GM19452 (cell line): ENCODE data around the gene SREBF1.

ENCODE experiments used
- ATAC-seq: cut with Tn5 transposase; IDR thresholded peaks from one replicate; pipeline ENCODE4 v1.9.1; 2021; ENCODE audit not compliant: unreplicated experiment

The SREBF1 gene

DNA sequence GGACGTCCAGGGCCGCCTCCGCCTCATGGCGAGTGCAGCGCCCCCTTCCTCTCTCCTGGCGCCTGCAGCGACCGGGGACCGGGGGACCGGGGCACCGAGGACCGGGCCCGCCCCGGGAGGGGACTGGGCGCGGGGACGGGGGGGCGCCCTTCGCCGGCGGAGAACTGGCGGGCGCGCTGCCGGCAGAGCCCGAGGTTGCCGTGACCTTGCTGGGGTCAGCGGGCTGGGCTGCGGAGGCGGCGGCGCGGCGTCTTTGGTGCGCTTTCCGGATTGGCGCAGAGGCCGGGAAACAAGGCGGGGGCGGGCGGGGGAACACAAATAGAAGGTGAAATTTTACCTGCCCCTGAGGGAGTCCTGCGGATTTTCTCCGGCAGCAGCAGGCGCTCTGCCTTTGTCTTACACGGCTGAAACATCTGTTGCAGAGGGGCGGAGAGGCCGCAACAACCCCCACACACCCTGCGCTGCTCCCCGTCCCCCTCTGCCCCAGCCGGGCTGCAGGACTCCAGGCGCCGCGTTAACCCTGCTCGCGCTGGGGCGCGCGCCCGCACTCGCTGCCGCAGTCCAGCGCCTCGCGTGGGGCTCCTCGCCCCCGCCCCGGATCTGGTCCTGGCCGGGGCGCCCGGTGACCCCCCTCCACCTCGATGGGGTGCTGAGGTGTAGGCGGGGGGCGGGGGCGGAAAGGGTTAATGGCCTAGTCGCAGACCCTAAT, 53.5 kb downstream of the SREBF1 start:
- ATAC-seq, result no peak

DNA sequence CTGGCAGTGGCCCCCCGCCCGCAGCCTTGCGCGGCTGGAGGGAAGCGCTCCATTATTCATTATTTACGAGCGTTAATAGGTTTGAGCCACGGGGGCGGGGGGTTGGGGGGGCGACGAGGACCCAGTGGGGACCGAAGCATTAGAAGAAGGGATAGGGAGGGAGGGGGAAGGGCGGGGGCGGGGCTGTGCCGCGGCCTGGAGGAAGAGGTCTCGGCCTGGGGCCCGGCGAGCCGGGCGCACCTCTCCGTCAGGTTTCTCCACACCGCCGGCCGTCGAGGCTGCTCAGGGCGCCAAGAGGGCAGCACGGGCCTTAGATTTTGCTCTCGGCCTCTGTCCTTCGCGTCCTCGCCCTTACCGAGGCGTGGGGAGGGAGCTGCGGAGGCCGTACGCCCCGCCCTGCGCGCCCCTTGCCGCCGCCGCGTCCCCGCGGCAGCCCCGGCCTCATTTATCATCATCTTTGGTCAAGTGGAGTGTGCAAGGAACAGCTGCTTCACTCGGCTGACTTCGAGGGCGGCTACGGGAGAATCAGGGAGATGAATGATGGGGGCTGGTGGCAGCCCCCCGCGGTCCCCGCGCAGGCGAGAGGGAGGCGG, 54.2 kb downstream of the SREBF1 start:
- ATAC-seq, result no peak

GRCh38 chr17:17781591-17782496, 54.9 kb downstream of the SREBF1 start:
- ATAC-seq, result no peak

GRCh38 chr17:17780922-17781590, 55.7 kb downstream of the SREBF1 start:
- no peak for ATAC-seq

DNA sequence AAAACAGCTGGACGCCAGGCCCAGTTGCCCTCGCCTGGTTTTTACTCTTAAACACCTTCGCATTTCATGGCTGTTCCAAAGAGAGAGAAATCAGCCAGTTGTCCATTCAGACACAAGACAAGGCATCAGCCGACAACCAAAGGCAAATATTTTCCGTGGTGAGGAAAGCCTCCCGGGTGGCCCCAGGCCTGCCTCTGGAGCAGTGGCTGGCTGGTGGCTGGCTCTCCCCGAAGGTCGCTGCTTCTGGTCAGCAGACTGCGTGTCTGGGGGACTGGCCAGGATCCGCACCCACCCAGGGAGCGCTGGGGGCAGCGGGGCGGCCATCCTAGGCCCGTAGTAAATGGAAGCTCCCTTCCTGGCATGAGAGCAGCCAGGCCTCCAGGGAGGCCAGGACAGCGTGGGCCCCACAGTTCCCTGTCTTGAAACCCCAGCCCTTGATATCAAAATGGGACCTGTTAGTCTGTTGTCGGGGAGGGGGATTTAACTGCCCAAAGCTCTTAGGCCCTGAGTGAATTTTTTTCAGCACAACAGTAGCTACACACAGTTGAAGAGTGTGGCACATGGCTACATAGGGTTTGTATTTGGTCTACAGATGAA, 57.7 kb downstream of the SREBF1 start:
- ATAC-seq, result no peak

- ATAC-seq, result no peak
These were observed 58.3 kb downstream of the SREBF1 start for GRCh38 chr17:17778308-17779014.

DNA sequence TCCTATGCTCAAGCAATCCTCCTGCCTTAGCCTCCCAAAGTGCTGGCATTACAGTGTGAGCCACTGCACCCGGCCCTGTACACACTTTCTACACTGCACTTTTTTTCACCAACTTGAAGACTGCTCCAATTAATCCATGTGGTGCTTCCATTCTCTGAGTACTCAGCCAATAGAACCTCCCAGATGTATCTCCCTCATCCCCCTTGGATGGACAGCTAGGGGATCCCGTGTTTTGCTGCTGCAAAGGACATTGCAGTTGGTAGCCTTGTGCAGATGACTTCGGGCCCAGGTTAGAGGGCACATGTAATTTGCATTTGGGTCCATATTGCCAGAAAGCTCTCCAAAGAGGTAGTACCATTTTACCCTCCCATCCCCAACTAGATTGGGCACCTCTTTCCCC, 59.9 kb downstream of the SREBF1 start:
- ATAC-seq, result no peak

GRCh38 chr17:17774009-17774881, 62.5 kb downstream of the SREBF1 start:
- ATAC-seq, result no peak

DNA sequence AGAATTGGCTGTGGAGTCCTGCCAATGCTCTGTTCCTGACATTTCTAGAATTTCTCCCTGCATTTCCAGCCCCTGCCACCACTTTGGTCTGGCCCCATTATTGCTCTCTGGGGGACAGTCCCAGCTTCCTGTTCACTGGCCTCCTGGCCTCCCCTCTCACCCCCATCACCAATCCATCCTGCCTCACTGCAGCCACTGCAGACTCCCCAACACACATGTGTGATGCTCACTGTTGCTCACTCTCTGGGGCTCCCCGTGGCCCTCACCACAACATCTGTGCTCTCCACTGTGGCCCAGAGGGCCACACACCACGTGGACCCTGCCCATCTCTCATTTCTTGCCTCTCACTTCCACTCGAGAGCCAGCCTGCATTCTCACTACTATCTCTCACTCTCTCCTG, 64.6 kb downstream of the SREBF1 start:
- ATAC-seq, result no peak

GRCh38 chr17:17771498-17772201, 65.1 kb downstream of the SREBF1 start:
- no peak for ATAC-seq

GRCh38 chr17:17770632-17771044, 66.1 kb downstream of the SREBF1 start:
- ATAC-seq, result no peak

- ATAC-seq, result no peak
These were observed 66.7 kb downstream of the SREBF1 start for GRCh38 chr17:17769869-17770631.

- no peak for ATAC-seq
These were observed 68.2 kb downstream of the SREBF1 start for GRCh38 chr17:17768424-17769088.

DNA sequence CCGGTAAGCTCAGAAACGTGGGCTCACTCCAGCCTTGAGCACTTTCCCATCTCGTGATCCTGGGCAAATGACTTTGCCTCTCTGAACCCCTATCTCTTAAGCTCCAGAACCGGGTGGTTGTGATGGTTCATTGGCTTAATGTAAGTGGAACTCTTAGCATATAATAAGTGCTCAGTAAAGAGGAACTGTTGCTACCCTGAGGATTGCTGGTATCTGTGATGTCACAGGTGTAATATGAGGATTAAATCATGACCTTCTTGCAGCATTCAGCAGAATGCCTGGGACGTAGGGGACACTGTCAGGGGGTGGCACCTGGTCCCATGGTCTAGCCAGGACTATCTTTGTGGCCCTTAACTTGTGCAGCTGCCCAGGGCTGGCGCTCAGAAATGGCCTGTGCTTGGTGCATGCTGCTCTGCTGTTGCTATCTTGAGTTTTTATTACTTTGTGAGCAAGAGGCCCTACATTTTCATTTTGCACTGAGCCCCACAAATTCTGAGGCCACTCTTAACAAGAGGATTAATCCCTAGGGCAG, 68.8 kb downstream of the SREBF1 start:
- no peak for ATAC-seq

- ATAC-seq, result no peak
These were observed 69.5 kb downstream of the SREBF1 start for GRCh38 chr17:17767154-17767869.

DNA sequence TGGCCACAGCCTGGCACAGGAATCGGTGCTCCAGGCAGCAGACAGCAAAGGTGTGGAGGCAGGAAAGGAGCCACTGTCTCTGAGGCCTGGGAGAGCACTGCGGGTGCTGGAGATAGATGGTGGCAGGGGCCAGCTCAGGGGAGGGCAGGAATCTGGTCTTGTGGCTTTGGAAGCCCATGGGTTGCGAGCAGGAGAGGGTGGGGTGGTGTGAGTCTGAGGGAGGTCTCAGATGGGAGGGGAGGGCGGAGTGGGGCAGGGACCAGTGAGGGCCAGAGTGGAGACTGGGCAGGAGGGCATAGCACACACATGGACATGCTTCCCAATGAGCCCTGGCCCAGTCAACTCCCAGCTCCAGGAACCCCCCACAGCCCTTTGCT, 70.1 kb downstream of the SREBF1 start:
- ATAC-seq, result no peak
